ENCODE results near the gene RNF138.
A peak's percentile ranks its signal among the peaks of the same experiment; 100 is the strongest.
"Not testable (repeated sequence)": the region's sequence is repeated elsewhere in the genome, so short reads cannot be mapped to it uniquely, and the experiment has no call there.

The RNF138 gene

DNA sequence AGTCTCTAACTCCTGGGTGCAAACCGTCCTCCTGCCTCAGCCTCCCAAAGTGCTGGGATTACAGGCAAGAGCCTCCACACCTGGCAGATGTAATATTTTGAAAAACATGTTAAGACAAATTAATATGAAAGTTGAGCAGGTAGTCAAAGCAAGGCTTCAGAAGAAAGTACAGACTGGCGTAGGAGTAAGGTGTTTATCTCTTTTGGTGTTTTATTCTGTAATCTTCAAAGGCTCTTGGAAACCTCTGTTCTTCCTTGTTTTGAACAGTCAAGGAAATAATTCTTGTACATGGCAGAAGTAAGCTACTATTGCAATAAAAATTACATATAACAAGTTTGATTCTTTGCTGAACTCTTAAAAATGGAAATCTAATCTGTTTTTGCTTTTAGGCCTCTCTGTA lies 5.3 kb downstream of the RNF138 start:
- DNase-seq, result no peak

DNA sequence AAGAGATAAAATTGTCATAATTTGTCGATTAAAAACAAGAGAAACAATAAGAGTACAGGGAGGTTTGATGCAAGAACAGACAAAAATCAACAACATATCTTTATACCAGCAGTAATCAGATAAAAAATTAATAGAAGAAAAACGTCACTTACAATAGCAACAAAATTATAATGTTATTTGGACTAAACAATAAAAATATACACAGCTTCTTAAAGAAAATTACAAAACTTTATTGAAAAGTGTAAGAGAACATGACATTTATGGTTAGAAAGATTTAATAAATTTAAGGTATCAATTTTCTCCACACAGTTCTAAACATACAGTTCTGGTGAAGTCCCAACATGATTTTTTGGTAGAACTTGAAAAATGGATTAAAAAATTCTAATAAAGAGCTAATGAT lies 12.8 kb downstream of the RNF138 start:
- DNase-seq, result no peak

DNA sequence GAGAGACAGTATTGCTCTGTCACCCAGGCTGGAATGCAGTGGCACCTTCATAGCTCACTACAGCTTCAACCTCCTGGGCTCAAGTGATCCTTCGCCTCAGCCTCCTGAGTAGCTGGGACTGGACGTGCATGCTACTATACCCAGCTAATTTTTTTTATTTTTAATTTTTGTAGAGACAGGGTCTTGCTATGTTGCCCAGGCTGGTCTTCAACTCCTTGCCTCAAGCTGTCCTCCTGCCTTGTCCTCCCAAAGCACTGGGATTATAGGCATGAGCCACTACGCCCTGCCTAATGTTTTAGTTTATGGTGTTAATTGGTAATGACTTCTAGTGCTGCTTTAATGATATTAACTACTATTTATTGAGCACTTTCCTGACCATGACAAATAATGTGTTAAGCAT lies 18.3 kb downstream of the RNF138 start:
- DNase-seq, result no peak

DNA sequence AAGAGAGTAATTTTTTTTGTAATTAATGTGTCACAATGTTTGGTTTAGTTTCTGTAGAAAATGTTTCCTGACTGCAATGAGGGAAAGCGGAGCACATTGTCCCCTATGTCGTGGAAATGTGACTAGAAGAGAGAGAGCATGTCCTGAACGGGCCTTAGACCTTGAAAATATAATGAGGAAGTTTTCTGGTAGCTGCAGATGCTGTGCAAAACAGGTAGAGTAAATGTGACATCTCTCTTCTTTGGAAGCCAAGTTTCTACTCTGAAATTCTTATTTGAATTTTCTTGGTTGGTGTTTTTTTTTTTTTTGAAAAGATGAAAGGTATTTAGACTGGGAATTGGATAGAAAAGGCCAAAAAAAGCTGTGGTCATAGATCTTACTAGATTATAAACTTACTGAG lies 20.0 kb downstream of the RNF138 start:
- DNase-seq, result no peak

DNA sequence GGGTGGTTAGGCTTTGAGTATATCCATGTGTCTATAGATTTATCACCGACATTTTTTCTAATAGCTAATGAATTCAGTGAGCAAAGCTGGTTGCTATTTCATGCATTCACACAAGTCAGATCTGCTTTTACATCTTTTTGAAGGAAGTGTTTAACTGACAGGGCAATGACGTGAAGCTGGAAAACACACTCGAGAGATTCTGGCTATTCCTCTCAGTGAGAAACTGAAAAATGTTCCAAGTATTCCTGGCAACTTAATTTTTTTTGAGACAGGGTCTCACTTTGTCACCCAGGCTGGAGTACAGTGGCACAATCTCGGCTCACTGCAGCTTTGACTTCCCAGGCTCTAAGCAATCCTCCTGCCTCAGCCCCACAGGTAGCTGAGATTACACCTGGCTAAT lies 21.2 kb downstream of the RNF138 start:
- no peak for DNase-seq

DNA sequence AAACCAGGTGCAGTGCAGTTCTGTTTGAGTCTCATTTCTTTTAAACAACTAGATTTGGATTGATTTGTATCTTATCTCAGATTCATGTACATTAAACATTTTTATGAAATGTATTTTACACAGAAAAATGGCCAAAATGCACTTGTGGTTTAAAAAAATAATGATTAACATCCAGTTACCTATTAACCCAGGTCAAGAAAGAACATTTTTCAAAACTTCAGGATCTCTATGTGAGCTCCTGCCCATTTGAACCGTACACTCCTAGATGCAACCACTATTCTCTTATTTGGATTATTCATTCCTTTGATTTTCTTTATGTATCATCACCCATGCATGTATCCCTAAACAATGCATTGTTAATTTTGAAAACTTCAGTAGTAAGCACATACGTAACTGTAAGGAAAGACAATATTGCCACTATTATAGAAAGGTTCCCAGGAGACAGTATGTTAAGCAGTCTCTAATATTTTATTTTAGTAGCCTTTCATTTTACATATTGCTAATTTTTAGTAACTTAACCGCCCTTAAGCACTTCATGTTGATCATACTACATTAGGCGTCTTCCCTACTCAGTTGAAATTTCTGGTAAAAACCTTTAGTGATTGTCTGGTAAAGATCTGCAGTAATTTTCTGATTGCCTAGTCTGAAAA lies 22.7 kb downstream of the RNF138 start:
- no peak for DNase-seq

DNA sequence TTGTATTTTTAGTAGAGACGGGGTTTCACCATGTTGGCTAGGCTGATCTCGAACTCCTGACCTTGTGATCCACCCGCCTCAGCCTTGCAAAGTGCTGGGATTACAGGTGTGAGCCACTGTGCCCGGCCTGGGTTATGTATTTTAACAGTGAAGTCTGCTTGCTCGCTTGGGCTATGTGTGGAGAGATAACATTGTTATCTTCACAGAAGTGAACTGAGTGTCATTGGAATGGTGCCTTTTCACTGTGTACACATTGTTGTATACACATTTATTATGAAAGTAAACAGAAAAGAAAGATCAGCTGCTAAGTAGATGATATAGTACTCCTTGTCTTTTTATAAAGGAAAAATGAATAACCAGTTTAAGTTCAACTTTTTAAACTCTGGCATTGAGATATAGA lies 30.4 kb downstream of the RNF138 start:
- DNase-seq, result no peak

DNA sequence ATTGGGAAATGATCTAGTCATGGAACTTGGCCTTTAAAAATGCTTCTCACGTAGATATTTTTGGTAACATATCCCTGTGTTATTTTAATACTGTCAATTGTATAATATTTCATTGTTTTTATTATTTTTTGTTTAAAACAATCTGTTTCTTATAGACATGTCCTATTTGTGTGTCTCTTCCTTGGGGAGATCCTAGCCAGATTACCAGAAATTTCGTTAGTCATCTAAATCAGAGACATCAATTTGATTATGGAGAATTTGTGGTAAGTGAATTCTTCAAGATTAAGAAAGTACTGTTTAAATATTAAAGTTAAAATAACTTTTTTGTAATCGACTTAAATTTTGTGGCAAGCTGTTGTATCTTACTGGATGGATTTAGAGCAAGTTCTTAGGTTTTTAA lies 34.9 kb downstream of the RNF138 start:
- DNase-seq, result no peak

DNA sequence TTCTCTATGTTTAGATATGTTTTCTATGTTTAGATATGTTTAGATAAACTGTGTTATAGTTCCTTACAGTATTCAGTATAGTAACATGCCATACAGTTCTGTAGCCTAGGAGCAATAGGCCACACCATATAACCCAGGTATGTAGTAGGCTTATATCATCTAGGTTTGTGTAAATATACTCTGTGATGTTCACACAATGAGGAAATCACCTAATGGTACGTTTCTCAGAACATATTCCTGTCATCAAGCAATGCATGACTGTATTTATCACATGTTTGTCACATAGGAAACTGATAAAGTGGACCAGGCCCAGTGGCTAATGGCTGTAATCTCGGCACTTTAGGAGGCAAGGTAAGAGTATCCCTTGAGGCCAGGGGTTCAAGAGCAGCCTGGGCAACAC lies 44.0 kb downstream of the RNF138 start:
- no peak for DNase-seq

DNA sequence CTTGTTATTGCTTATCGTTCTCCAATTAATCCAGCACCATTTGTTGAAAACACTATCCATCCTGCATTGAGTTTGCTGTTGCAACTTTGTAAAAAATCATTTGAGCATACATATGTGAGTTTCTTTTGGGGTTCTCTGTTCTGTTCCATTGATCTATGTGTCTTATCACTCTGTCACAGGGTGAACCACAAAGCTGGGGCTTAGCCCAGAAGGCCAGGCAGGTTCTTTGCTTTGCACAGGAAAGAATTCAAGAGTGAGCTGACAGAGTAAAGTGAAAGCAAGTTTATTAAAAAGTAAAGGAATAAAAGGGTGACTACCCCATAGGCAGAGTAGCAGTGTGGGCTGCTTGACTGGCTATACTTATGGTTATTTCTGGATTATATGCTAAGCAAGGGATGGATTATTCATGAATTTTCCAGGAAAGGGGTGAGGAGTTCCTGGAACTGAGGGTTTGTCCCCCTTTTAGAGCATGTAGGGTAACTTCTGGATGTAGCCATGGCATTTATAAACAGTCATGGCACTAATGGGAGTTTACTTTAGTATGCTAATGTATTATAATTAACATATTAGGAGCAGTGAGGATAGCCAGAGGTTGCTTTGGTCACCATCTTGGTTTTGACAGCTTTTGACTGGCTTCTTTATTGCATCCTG lies 46.8 kb downstream of the RNF138 start:
- no peak for DNase-seq

DNA sequence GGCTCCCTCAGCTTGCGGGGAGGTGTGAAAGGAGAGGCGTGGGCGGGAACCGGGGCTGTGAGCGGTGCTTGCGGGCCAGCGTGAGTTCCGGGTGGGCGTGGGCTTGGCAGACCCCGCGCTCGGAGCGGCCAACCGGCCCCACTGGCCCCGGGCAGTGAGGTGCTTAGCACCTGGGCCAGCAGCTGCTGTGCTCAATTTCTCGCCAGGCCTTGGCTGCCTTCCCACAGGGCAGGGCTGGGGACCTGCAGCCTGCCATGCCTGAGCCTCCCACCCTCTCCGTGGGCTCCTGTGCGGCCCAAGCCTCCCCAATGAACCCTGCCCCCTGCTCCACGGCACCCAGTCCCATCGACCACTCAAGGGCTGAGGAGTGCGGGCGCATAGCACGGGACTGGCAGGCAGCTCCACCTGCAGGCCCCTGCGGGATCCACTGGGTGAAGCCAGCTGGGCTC lies 48.2 kb downstream of the RNF138 start:
- no peak for DNase-seq

DNA sequence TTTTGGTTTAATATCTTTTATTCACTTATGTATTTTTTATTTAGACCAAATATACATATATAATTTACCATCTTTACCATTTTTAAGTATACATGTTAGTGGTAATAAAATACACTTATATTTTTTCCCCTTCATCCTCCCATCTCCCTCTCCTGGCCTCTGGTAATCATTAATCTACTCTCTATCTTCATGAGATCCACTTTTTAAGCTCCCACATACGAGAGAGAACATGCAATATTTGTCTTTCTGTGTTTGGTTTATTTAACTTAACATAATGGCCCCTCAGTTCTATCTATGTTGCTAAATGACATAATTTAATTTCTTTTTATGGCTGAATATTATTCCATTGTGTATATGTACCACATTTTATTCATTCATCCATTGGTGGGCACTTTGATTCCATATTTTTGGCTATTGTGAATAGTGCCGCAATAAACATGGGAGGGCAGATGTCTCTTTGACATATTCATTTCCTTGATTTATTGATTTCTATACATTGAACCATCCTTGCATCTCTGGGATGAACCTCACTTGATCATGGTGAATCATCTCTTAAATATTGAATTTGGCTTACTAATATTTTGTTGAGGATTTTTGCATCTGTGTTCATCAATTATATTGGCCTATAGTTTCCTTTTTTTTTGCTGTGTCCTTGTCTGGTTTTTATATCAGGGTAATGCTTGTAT lies 56.7 kb downstream of the RNF138 start:
- no peak for DNase-seq

DNA sequence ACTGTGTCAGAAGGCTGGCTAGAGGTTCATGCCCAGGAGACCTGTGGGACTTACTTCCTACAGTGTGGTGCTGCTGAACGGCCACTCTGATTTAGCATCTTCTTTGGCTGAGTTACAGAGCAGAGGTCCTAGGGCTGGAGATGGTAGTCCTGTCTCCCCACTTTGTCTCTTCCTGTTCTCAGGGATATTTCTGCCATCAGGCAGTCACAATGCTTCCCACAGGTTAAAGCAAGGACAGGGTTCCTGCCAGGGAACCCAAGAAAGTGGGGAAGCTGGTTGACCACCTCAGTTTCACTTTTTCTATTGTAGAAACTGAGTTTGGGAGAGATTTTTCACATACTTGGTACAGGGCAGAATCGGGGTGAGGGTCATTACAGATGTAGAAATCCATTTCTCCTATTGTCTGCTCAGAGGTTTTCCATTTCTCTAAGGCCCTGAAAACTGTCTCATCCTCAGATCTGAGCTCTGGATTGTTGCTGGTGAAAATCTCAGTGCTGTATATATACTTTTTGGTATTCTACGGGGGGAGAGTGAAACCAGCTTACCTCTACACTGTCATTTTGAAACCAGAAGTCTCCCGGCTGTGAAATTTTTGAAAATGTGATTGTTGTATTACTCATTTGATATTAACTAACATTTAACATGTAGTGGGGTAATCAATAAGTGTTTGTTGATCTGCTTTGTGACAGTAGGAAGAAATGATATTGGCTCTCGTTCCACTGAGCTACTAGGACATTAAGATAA lies 61.2 kb downstream of the RNF138 start:
- no peak for DNase-seq

DNA sequence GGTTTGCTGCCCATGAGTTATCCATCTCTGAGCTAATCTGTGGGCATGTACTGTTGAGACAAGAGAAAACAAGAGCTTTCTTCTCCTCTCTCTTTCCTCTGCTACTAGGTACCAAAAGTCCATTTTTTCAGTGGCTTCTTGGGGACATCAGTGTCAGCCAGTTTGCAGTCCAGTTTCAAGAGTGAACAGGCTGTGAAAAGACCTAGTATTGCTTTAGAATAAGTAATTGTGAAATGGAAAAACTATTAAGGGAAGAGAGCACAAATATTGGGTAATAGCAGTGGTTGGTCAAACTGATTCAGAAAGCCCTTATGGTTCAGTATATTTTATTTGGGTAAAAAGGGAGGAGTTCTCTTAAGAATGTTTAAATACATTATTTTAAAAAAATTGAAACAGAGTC lies 65.2 kb downstream of the RNF138 start:
- DNase-seq, result no peak

DNA sequence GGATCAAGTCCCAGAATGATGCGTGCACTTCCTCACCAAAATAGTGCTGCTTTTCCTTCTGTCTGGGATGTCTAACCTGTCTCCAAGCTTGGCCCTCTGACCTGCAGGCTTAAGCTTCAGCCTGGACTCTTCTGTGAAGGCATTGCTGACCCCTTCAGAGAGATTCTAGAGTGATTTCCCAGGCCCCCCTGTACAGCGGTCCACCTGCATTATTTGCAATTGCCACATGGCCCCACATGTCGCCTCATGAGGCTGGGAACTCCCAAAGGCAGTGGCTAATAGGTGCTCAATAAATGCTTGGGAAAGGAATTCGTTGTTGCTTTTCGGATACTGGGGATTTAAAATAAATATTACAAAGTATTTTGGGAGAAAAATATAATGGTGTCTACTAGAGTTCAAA lies 65.9 kb downstream of the RNF138 start:
- no peak for DNase-seq

DNA sequence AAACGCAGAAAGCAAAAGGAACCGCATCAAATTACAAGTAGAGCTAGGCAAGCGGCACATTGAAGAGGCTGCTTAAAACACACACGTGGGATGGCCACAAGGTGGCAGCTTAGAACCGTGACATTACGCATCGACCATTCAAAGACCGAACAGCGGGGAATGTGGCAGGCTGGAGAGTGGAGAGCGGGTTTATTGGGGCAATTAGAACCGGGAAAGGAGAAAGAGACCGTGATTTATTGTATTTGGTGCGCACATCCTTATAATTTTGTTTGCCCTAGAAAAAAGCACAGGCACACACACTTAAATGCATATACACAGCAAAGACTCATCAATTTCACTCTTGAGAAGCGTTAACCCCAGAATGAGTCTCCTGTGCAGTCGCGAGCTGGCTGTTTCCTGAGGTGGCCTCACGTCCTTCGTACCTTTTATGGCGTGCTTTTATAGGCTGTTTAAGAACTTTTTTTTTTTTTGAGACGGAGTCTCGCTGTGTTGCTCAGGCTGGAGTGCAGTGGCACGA lies 66.5 kb downstream of the RNF138 start:
- DNase-seq, result peak; percentile 3

DNA sequence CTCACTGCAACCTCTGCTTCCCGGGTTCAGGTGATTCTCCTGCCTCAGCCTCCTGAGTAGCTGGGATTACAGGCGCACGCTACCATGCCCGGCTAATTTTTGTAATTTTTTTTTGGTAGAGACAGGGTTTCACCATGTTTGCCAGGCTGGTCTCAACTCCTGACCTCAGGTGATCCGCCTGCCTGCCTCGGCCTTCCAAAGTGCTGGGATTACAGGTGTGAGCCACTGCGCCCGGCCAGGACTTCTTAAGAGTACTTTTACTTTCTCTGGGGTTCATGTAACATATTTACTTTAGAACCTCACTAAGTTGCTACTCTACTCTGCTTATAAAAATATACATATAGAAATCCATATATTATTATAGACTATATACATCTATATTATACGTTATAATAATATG lies 67.0 kb downstream of the RNF138 start:
- not testable (repeated sequence) for DNase-seq

DNA sequence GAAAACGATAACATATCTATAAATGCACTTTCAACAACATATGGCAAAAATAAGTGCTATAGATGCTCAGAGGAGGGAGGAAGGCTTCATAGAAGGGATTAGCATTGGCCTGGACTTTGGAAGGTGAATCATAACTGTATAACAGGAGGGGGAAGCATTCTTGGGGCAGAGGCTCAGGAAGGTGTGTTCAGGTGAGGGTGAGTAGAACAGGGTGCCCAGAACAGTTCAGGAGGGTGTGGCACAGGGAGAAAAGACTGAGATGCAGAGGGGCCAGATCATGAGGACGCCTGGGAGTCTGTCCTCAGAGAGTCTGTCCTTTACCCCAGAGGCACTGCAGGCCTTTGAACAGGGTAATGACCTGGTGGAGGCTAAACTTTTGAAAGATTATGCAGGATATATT lies 68.9 kb downstream of the RNF138 start:
- no peak for DNase-seq

DNA sequence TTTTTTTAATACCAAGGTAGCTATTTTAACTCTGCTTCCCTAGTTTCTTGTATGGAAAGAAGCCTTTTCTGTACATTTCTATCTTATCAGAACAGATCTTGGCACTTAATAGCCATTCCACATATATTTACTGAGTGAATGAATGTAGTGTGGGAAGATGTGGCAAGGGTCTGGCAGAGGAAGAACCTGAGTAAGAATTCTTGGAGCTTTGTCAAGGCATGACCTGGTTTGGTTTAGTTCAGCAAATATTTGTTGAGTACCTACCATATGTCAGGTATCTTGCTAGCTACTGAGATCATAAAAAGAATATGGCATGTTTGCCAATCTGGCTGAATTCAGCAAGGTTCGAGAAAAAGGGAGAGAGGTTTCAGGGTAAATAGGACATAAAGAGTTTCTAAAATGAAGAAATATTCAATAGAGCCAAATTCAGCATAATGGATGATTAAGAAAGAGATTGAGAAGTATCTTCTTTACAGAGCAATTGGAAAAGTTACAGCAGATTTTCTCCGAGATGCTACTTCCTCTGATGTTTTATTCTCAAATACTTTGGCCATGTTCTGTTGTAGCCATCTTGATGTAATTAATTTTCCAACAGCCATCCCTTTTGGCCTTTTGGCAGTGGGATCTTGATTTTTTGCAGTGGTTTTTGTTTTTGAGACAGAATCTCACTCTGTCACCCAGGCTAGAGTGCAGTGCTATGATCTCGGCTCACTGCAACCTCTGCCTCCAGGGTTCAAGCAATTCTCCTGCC lies 76.5 kb downstream of the RNF138 start:
- DNase-seq, result no peak

DNA sequence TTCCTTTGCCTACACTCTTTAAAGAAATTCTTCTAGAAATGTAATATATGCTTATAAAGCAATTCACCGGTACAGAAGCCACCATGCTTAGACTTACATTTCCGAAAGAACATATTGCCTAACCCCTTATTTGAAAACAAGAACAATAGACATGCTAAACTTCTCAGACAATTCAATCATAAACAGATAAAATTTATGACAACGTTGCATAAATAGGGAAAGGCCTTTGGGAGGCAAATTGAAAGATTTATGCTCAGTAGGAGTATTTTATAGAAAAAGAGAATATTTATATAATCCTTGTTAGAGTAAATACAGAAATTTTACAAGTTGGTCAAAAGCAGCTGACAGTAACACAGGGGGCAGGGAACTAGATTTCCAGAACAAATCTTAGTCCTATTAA lies 82.0 kb downstream of the RNF138 start:
- no peak for DNase-seq

DNA sequence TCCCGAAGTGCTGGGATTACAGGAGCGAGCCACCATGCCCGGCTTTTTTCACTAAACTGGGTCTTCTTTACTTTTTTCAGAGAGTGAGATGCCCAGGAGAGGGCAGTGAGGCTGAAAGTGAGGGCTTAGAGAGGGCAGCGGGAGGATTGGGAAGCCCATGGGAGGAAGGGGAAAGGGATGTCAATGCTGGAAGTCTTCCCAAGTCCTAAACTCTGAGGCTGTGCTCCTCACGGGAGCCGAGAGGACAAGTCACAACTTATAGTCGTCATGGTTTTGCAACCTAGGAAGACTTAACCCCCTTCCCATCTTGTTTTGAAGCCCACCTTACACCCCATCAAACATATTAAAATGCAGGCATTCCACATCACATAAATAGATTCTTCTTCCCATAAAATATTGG lies 83.0 kb downstream of the RNF138 start:
- DNase-seq, result no peak

DNA sequence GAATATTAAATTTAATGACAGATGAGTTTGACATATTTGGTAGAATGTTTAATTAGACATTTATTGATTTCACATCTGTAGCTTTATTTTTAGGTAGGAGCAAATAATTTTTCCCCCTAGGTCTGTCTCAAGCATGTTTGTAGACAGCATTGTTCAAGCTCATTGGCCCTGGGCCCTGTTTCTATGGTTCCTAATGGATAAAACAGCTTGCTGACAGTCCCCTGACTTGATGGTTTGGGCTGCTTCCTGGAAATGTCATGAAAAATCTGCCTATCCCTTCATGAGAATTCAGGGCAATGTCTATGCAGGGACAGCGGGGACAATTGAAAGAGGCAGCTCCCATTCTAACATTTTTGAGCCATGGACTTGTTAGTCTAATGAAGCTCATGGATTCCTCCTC lies 83.6 kb downstream of the RNF138 start:
- no peak for DNase-seq

DNA sequence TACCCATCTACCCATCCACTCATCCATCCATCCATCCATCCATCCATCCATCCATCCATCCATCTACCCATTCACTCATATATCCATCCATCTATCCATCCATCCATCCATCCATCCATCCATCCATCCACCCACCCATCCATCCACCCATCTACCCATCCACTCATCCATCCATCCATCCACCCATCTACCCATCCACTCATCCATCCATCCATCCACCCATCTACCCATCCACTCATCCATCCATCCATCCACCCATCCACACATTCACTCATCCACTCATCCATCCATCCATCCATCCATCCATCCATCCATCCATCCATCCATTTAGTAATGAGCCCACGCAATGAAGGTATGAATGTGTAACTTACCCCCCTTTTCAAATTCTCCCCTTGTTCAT lies 85.1 kb downstream of the RNF138 start:
- DNase-seq, result not testable (repeated sequence)

All from NK-92 treated with Interleukin-12 subunit alpha and Interleukin-12 subunit beta, amount 100 ng/mL, for 24 hours (cell line).